Upper lobe of left lung (tissue), 4 donors: ENCODE data around the gene SLC29A1.

ENCODE experiments used
- EP300 ChIP-seq, 4 donors: sonication (generic); formaldehyde crosslinking; IDR thresholded peaks; one replicate each; pipeline ENCODE4 v1.5.1; 2017; ENCODE audit warnings: antibody characterized with exemption in 4 of 4, control low read depth in 2 of 4
- POLR2A ChIP-seq, 4 donors: fragments of 450-650 bp; IDR thresholded peaks; one replicate each; pipeline ENCODE4 v1.5.1; 2016 to 2017; ENCODE audit warnings: antibody characterized with exemption in 4 of 4, mild to moderate bottlenecking in 2 of 4
- POLR2AphosphoS5 ChIP-seq, 2 donors: sonication (generic); formaldehyde crosslinking; IDR thresholded peaks; one replicate each; pipeline ENCODE4 v1.5.1; 2017; ENCODE audit warnings: antibody characterized with exemption in 2 of 2
- TF ChIP-seq, protein P1 (sequence below), 6 experiments: fragments of 450-650 bp in 4 of 6; fragments of 200-600 bp in 2 of 6; sonication (generic) in 2 of 6; IDR thresholded peaks; one replicate each; pipeline ENCODE4 v1.5.1; 2016 to 2019; ENCODE audit warnings: antibody characterized with exemption in 6 of 6

- peak; percentile 42 to 76 for TF ChIP-seq POLR2AphosphoS5 (IDR thresholded peaks at IDR 0.05)
- TF ChIP-seq POLR2A (IDR thresholded peaks at IDR 0.05) = peak in 3 of 4 donors; percentile 51 to 79 (median 53)
- TF ChIP-seq, protein P1, sequence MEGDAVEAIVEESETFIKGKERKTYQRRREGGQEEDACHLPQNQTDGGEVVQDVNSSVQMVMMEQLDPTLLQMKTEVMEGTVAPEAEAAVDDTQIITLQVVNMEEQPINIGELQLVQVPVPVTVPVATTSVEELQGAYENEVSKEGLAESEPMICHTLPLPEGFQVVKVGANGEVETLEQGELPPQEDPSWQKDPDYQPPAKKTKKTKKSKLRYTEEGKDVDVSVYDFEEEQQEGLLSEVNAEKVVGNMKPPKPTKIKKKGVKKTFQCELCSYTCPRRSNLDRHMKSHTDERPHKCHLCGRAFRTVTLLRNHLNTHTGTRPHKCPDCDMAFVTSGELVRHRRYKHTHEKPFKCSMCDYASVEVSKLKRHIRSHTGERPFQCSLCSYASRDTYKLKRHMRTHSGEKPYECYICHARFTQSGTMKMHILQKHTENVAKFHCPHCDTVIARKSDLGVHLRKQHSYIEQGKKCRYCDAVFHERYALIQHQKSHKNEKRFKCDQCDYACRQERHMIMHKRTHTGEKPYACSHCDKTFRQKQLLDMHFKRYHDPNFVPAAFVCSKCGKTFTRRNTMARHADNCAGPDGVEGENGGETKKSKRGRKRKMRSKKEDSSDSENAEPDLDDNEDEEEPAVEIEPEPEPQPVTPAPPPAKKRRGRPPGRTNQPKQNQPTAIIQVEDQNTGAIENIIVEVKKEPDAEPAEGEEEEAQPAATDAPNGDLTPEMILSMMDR (IDR thresholded peaks at IDR 0.05) = peak; percentile 90 to 95 (median 93)
- TF ChIP-seq EP300 (IDR thresholded peaks at IDR 0.05) = no peak
Measured at GRCh38 chr6:44257025-44257752, 33.8 kb downstream of the SLC29A1 start, which contains the start of gene SLC35B2.
